Colonic mucosa (tissue), 4 donors: Measurements from ENCODE around the gene MS4A8. TPM values are rescaled to one million over a fixed set of nuclear protein-coding genes. Genes with fewer than 3 reads are reported as not detected.

ENCODE experiments used
- DNase-seq: peaks from one replicate; pipeline ENCODE4 v3.0.0-alpha.2; 2020
- H3K27ac ChIP-seq: fragments of 200-600 bp; one replicate; pipeline ENCODE4 v1.8.0; 2021
- H3K27me3 ChIP-seq: fragments of 200-600 bp; one replicate; pipeline ENCODE4 v1.8.0; 2021
- H3K36me3 ChIP-seq: fragments of 200-600 bp; one replicate; pipeline ENCODE4 v1.8.0; 2021
- H3K4me1 ChIP-seq: fragments of 200-600 bp; one replicate; pipeline ENCODE4 v1.8.0; 2021; ENCODE audit warnings: mild to moderate bottlenecking
- H3K4me3 ChIP-seq: fragments of 200-600 bp; one replicate; pipeline ENCODE4 v1.8.0; 2021
- H3K9ac ChIP-seq, 2 donors: one replicate each; pipeline ENCODE4 v1.7.0; 2013; ENCODE audit warnings: control low read depth in 2 of 2, low read depth in 2 of 2, low read length in 2 of 2
- H3K9me3 ChIP-seq: fragments of 200-600 bp; one replicate; pipeline ENCODE4 v1.8.0; 2021
- CTCF ChIP-seq: fragments of 200-600 bp; IDR thresholded peaks from one replicate; pipeline ENCODE4 v1.8.0; 2022; ENCODE audit warnings: antibody characterized with exemption, mild to moderate bottlenecking
- intact Hi-C: fragments of 100-400 bp; cut with DNase I; formaldehyde crosslinking; loops from one replicate; pipeline ENCODE4 v1.14.1; 2022
- total RNA-seq, 2 donors: library from RNA; stranded (reverse); fragmentation: NEBNext Ultra II Directional in 1 of 2; extraction: Animal tissue kit (Norgen Biotek cat#: 25700) in 1 of 2; gene quantifications; one replicate each; pipeline ENCODE4 v1.2.1, GENCODE V29; 2021
- donor health status: healthy.
- donor health status: DM: no; HTN: no; CAD: no.
- donor health status: DM: no; HTN: no; CAD: no.

Gene MS4A8
- total RNA-seq, 2 donors from 2014 or later, result 6.3 to 24.0 TPM

GRCh38 chr11:60725592-60725991 lies 26.2 kb downstream of the MS4A8 start:
- no peak for DNase-seq
- H3K9me3 ChIP-seq, result no peaks in the 10 kb centered on the region

DNA sequence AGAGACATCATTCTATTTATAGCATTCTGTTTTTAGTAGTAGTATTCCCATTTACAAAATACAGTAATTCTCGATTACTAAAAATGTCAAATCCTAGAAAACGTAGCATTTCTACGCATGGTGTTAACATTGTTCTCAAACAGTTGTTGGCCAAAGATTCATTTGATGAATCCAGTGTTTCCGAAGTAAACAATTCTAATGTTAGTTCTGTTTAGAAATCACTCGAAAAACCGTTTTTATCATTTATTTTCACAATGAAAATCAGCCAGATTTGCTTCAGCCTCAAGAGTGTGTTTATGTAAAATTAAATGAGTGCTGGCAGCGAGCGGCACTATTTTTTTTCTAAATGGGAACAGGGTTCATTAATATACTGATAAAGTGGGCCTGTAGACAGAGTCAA lies 32.2 kb downstream of the MS4A8 start:
- intact Hi-C loops, result no loop called here
- H3K9ac ChIP-seq, result no peak overlapping the region
- no peaks in the 10 kb centered on the region for H3K4me1 ChIP-seq
- no peak overlapping the region for H3K27ac ChIP-seq
- H3K27me3 ChIP-seq, result no peaks in the 10 kb centered on the region
- no peak for DNase-seq
- H3K9me3 ChIP-seq, result no peaks in the 10 kb centered on the region
- H3K36me3 ChIP-seq, result no peaks in the 10 kb centered on the region
- no peak overlapping the region for H3K4me3 ChIP-seq
- no peak for TF ChIP-seq CTCF

More at GRCh38 chr11:60725592-60725991, 26.2 kb downstream of the MS4A8 start:
- H3K27ac ChIP-seq, result no peak overlapping the region
- no peak overlapping the region for H3K4me3 ChIP-seq
- peaks cover 6% of the 10 kb centered on the region for H3K27me3 ChIP-seq
- no peaks in the 10 kb centered on the region for H3K36me3 ChIP-seq
- no peak for TF ChIP-seq CTCF
- no peak overlapping the region for H3K9ac ChIP-seq
- intact Hi-C loops, result no loop called here
- no peaks in the 10 kb centered on the region for H3K4me1 ChIP-seq

DNA sequence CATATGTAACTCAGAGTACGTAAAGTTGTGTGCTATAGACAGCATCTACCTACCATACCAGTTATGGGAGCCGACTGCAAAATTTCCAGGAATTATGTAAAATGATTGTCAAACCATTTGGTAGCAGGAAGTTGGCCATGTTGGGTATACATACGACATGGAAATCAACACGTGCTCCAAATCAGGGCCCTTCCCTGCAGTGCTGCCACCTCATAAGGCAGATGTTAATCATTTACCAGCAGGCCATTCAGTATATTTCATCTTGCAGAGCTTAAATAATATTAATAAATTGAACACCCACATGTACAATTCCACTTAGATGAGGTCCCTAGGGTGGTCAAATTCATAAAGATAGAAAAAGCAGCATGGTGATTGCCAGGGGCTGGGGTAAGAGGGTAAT lies 34.9 kb downstream of the MS4A8 start:
- DNase-seq, result no peak
- Histone ChIP-seq H3K27me3 (no peaks in the 10 kb centered on the region), H3K27ac (no peak overlapping the region), H3K4me3 (no peak overlapping the region), H3K4me1 (no peaks in the 10 kb centered on the region), H3K9ac (no peak overlapping the region), H3K36me3 (no peaks in the 10 kb centered on the region), H3K9me3 (no peaks in the 10 kb centered on the region)
- intact Hi-C loops, result no loop called here
- TF ChIP-seq CTCF, result no peak

GRCh38 chr11:60739114-60739513 lies 39.7 kb downstream of the MS4A8 start:
- intact Hi-C loops, result no loop called here
- Histone ChIP-seq H3K4me3 (no peak overlapping the region), H3K27ac (no peak overlapping the region), H3K4me1 (no peaks in the 10 kb centered on the region), H3K9ac (no peak overlapping the region), H3K9me3 (no peaks in the 10 kb centered on the region), H3K36me3 (no peaks in the 10 kb centered on the region), H3K27me3 (no peaks in the 10 kb centered on the region)
- no peak for DNase-seq
- TF ChIP-seq CTCF, result no peak

- intact Hi-C loops, result no loop called here
- TF ChIP-seq CTCF, result no peak
- no peak overlapping the region for H3K4me3 ChIP-seq
- no peak for DNase-seq
- H3K9ac ChIP-seq, result no peak overlapping the region
- no peaks in the 10 kb centered on the region for H3K4me1 ChIP-seq
- H3K9me3 ChIP-seq, result no peaks in the 10 kb centered on the region
- no peaks in the 10 kb centered on the region for H3K27me3 ChIP-seq
- H3K36me3 ChIP-seq, result no peaks in the 10 kb centered on the region
- H3K27ac ChIP-seq, result no peak overlapping the region
Observed at GRCh38 chr11:60740573-60740972, 41.2 kb downstream of the MS4A8 start.

DNA sequence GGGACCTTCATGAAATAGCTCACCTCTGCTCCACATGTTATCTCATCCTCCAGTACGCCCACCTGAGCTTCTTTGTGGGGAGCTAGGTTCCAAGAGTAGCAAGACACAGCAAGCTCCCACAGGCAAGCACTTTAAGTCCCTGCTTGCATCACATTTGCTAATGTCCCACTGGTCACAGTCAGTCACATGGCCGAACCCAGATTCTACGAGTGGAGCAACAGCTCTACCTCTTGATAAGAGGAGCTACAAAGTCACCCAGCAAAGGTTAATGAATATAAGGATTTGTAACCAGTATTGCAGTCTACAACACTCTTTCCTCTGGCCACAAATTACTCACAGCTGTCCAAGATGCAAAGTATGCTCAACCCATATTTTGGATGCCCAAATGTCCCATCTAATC lies 42.0 kb downstream of the MS4A8 start:
- TF ChIP-seq CTCF, result no peak
- Histone ChIP-seq H3K27ac (no peak overlapping the region), H3K9ac (no peak overlapping the region), H3K4me3 (no peak overlapping the region), H3K4me1 (no peaks in the 10 kb centered on the region), H3K27me3 (no peaks in the 10 kb centered on the region), H3K9me3 (no peaks in the 10 kb centered on the region), H3K36me3 (no peaks in the 10 kb centered on the region)
- DNase-seq, result no peak
- intact Hi-C loops, result no loop called here
